Measurements from ENCODE around the gene KRTAP4-4.
"Not testable (repeated sequence)": the region's sequence is repeated elsewhere in the genome, so short reads cannot be mapped to it uniquely, and the experiment has no call there.

KRTAP4-4 gene

GRCh38 chr17:41148971-41149651, 11.4 kb downstream of the KRTAP4-4 start:
- not testable (repeated sequence) for DNase-seq (ENCODE audit: low read depth)

- no peak for DNase-seq (ENCODE audit: low read depth)
These were observed 12.9 kb downstream of the KRTAP4-4 start for GRCh38 chr17:41147531-41148204.

DNA sequence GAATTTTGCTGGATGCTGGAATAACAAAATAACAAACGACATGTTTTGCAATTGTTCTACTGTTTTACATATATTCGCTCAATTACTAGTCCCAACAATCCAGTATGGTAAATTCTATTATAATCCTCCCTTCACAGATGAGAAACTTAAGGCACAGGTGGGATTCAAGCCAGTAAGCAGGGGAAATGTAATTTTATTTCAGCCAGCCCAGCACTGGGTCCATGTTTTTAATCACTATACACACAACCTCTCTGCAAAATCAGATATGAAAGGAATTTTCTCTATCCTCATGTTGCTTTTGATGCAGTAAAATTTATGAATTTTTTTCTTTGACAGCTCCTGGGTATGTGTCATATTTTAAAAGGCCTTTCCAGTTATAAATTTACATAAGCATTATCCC, 15.3 kb downstream of the KRTAP4-4 start:
- DNase-seq (ENCODE audit: low read depth), result no peak

DNA sequence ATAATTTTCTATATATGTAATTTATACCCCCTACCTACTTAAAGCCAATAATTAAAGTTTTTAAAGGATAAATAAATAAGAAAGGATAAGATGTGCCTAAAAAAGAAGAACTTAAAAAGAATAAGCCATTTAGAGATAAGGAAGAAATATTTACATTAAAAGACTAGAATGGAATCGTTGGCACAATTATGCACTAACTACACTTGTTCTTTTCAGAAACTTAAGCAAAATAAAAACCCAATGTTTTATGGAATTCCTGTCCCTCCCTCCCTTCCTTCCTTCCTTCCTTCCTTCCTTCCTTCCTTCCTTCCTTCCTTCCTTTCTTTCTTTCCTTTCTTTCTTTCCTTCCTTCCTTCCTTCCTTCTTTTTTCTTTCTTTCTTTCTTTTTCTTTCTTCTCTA, 15.7 kb downstream of the KRTAP4-4 start:
- no peak for DNase-seq (ENCODE audit: low read depth)

DNA sequence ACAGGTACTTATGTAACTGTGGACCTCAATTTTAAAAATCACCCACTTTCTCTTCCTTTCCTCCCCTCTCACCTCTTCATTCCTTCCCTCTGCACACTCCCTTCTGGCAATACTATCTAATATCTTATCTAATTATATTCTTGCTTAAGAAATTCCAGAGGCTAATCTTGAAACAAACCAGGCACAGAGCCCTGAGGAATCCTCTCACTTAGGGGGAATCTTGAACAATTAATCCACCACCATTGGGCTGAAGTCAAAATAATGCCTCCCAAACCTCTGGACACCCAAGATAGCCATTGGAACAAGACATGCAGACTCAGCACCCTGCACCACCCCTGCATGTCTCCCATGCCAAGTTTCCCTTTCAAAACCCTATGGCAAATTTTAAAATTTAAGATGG, 19.2 kb downstream of the KRTAP4-4 start:
- no peak for DNase-seq (ENCODE audit: low read depth)

DNA sequence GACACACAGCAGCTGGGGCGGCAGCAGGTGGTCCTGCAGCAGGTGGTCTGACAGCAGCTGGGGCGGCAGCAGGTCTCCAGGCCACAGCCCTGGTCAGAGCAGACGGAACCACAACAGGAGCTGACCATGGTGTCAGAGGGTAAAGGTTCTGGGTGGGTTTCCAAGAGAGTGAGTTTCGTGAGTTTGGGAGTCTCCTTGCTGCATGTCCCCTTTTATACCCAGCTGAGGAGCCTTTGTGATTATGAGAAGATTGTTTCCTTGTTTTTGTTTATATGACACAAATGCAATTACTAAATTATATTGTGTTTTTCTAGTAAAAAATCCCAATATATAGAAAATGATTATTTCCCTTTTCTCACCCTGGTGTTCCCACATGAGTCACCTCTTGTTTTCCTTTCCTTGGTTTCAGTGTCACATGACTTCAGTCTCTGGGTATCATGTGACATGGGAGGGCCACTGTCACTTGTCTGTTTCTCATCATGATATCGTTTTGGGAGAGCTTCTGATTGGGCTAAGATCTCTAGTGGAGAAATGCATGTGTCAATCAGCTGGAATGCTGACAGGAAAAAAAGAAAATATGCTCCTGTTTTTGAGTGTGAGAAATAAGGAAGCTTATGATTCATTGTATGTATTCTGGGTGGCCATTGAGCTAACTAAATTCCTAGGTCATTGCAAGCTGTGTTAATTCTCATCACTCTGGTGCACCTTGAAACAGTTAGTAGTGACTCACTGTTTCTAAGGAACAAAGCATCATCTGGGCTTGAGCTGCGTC, 20.0 kb downstream of the KRTAP4-4 start, which contains the start of gene KRTAP4-6:
Gene KRTAP4-6, minus strand, starts transcription at position 185 of the 772 bp plus-strand sequence. Its CDS starts 57 bp downstream, at position 128.
- DNase-seq (ENCODE audit: low read depth), result no peak

GRCh38 chr17:41139865-41140264, 20.7 kb downstream of the KRTAP4-4 start:
- DNase-seq (ENCODE audit: low read depth), result not testable (repeated sequence)

DNA sequence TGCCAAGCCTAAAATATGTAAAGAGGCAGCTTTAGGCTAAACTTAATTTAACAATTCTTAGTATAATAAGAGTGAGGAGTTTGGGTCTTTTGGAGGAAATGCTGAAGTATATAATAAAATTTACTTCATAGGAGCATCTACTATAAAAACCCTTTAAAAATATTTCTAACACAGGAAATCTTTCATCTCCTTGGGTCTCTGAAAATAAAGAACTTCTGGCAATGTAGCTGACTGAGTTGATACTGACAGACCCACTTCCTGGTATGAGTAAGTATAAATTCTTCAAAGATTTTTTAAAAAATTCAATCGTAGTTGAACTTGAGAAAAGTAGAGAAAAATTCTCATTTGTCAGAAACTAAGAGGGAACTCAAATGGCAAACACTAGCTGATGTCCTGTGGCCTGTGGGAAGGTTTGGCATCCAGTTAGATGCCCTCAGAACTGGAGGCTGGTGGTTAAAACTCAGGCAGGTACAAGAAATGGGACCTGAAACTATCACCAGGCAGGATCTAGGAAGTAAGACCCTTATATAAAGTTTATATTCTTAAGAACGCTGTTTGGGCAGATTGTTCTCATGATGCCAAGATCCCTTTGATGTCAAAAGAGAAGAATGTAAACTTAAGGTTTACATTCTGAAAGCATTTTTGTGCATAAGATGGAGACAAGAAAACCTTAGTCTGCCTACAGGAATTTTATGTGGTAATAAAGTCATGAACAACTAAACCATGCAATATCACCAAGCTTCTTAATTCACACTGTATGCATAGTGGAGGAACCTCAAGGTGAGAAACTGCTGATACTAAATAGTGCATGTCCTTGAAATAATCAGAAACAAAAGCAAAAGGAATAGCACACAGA, 26.4 kb downstream of the KRTAP4-4 start:
- no peak for DNase-seq (ENCODE audit: low read depth)

DNA sequence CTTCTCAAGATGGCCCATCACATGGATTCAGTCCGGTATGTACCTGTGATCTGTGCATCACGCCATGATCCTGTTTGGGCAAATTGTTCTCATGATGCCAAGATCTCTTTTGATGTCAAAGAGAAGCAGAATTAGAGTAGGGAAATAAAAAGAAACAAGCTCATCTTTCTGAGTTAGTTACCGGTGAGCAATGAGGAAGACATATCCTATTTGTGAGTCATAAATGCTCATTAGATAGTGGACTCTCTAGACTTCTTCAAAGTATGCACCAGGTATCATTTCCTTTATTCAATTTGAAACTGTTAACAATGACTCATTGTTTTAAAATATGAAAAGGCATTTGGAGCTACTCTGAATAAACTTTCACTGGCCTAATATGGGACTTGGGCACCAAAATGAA, 28.6 kb downstream of the KRTAP4-4 start:
- DNase-seq (ENCODE audit: low read depth), result no peak

DNA sequence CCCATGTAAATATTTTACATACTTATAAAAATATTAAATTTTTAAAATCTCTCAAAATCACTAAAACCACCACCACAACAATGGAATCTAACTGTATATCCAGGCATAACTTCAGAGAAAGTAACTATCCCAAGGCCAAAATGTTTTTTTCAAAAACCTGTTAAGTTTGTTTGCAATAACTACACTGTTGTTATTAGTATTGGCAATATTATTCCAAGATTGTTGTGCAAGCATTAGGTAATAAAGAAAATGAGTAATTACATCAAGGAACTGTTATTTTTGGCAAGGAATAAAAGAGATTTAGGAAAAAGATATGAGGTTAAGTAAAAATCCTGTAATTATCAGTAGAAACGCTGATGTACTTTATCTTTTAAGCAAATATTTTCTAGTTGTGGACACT, 33.2 kb downstream of the KRTAP4-4 start:
- DNase-seq (ENCODE audit: low read depth), result no peak

DNA sequence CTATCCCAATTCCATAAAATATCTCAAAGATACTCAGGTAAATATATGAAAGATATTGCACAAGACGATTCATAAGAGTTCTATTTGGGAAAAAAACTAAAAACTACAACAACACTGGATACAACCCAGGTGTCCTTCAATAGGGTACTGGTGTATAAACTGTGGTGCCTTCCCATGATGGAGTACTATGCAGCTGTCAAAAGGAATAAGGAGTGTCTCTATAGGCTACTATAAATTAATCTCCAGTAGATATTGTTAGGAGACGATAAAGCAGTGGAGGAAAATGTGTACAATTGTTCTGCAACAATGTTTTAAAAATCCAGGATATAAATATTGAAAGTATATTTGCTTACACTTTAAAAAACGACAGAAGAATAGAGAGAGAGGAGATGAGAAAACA, 34.1 kb downstream of the KRTAP4-4 start:
- DNase-seq (ENCODE audit: low read depth), result no peak

- no peak for DNase-seq (ENCODE audit: low read depth)
These were observed 35.5 kb downstream of the KRTAP4-4 start for GRCh38 chr17:41125064-41125463.

GRCh38 chr17:41123991-41124371, 36.6 kb downstream of the KRTAP4-4 start, which contains the start of gene KRTAP4-12:
Gene KRTAP4-12 (minus strand): TSS chr17:41124182. CDS start chr17:41124122, 60 bp downstream.
- DNase-seq (ENCODE audit: low read depth), result not testable (repeated sequence)

DNA sequence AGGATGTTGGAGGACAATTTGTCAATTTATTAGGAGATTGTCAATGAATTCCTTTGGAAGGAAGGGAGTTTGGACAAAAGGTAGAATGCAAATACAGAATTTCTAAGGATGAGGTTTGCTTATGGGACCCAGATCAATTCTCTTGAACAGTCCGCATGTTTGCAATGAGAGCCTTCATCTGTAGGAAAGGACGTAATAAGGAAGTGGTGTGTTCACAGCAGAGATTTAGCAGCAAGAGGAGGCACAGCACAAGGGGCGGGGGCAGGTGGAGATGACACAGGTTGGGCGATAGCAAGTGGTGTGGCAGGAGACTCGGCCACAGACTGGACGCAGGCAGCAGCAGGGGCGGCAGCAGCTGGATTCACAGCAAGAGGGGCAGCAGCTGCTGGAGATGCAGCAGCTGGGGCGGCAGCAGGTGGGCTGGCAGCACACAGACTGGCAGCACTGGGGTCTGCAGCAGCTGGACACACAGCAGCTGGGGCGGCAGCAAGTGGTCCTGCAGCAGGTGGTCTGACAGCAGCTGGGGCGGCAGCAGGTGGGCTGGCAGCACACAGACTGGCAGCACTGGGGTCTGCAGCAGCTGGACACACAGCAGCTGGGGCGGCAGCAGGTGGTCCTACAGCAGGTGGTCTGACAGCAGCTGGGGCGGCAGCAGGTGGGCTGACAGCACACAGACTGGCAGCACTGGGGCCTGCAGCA, 37.1 kb downstream of the KRTAP4-4 start:
- not testable (repeated sequence) for DNase-seq (ENCODE audit: low read depth)

- DNase-seq (ENCODE audit: low read depth), result no peak
These were observed 38.8 kb downstream of the KRTAP4-4 start for GRCh38 chr17:41121742-41122141.

GRCh38 chr17:41119696-41120690, 40.6 kb downstream of the KRTAP4-4 start:
- DNase-seq (ENCODE audit: low read depth), result not testable (repeated sequence)

- no peak for DNase-seq (ENCODE audit: low read depth)
These were observed 41.8 kb downstream of the KRTAP4-4 start for GRCh38 chr17:41118721-41119120.

- not testable (repeated sequence) for DNase-seq (ENCODE audit: low read depth)
These were observed 42.6 kb downstream of the KRTAP4-4 start, which contains the start of gene KRTAP4-11 for GRCh38 chr17:41117846-41118386. Gene KRTAP4-11 (minus strand): TSS chr17:41118373. CDS start chr17:41118315, 58 bp downstream.

DNA sequence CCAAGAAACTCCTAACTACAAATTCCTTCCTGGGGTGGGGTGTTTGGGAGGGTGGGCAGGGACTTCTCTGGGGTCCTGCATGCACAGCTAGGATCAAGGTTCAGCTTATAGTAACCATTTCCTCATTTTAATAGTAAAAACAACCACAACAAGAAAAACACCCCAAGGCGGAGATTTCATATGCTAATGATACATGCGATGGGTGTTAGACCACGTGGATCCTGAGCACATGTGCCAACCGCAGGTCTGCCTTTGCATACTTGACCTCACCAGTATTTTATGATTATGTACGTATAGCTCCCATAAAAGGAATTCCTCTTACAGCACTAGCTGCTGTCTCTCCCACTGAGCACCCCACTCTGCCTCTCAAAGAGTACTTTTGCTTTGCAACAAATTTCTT, 44.3 kb downstream of the KRTAP4-4 start:
- no peak for DNase-seq (ENCODE audit: low read depth)
